Activated CD4-positive, alpha-beta T cell treated with anti-CD3 and anti-CD28 coated beads, Interleukin-2, amount 10 ng/mL, durations not matched to agents 7 days and 5 days (primary cell): ENCODE measurements around the gene IL6. TPM values are rescaled to one million over a fixed set of nuclear protein-coding genes. Genes with fewer than 3 reads are reported as not detected.
"Not testable (repeated sequence)": the region's sequence is repeated elsewhere in the genome, so short reads cannot be mapped to it uniquely, and the experiment has no call there.

ENCODE experiments used
- CTCF ChIA-PET: fragments of 350-600 bp; sonication (Branson Sonifier 250); formaldehyde crosslinking; loops from one replicate; lab custom pipeline; 2021; ENCODE audit warnings: antibody characterized with exemption; lab: Charles Lee
- POLR2A ChIA-PET: fragments of 350-600 bp; sonication (Branson Sonifier 250); formaldehyde crosslinking; loops from one replicate; lab custom pipeline; 2021; ENCODE audit warnings: antibody characterized with exemption; lab: Charles Lee
- DNase-seq: peaks from one replicate; pipeline ENCODE4 v3.0.0-alpha.2; 2020
- H3K27ac Mint-ChIP-seq: one replicate; pipeline ENCODE4 v1.8.0; 2021; ENCODE audit warnings: mild to moderate bottlenecking, moderate library complexity, mixed read lengths
- H3K27me3 Mint-ChIP-seq: one replicate; pipeline ENCODE4 v1.8.0; 2021; ENCODE audit warnings: mixed read lengths
- H3K36me3 Mint-ChIP-seq: one replicate; pipeline ENCODE4 v1.8.0; 2021; ENCODE audit warnings: low read depth, mixed read lengths
- H3K4me1 Mint-ChIP-seq: one replicate; pipeline ENCODE4 v1.8.0; 2021; ENCODE audit warnings: mixed read lengths
- H3K4me3 Mint-ChIP-seq: one replicate; pipeline ENCODE4 v1.8.0; 2021; ENCODE audit warnings: mild to moderate bottlenecking, moderate library complexity, mixed read lengths
- H3K9me3 Mint-ChIP-seq: one replicate; pipeline ENCODE4 v1.8.0; 2021; ENCODE audit warnings: mixed read lengths
- total RNA-seq, 2 experiments: library from RNA; stranded (reverse); gene quantifications; one replicate each; pipeline ENCODE4 v1.2.3, GENCODE V29; 2021

Gene IL6
- total RNA-seq, 2 experiments from 2014 or later = 0.67 to 0.92 TPM

- H3K9me3 Mint-ChIP-seq, H3K4me1 Mint-ChIP-seq, DNase-seq, H3K4me3 Mint-ChIP-seq, H3K27me3 Mint-ChIP-seq, H3K27ac Mint-ChIP-seq, CTCF ChIA-PET, H3K36me3 Mint-ChIP-seq: not testable (repeated sequence)
- POLR2A ChIA-PET = interaction anchor here (0.6 kb wide), 1 partner anchor 155 kb away, joined by 5 read pairs; no protein-coding TSS in a partner anchor
These were observed 19.8 kb upstream of the IL6 start for GRCh38 chr7:22707026-22707691.

DNA sequence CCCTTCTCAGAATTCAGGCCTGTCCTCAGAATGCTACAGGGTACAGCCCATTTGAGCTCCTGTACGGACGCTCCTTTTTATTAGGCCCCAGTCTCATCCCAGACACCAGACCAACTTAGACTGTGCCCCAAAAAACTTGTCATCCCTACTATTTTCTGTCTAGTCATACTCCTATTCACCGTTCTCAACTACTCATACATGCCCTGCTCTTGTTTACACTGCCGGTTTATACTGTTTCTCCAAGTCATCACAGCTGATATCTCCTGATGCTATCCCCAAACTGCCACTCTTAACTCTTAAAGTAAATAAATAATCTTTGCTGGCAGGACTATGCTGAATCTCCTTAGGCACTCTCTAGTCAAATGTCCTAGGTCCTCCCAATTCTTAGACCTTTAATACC, 18.8 kb upstream of the IL6 start:
- H3K27me3 Mint-ChIP-seq = peaks cover 19% of the 10 kb centered on the region
- H3K4me1 Mint-ChIP-seq, CTCF ChIA-PET, H3K36me3 Mint-ChIP-seq, DNase-seq, H3K4me3 Mint-ChIP-seq, H3K9me3 Mint-ChIP-seq, H3K27ac Mint-ChIP-seq: not testable (repeated sequence)
- POLR2A ChIA-PET = interaction anchor here (0.6 kb wide), 1 partner anchor 154 kb away, joined by 5 read pairs; no protein-coding TSS in a partner anchor

DNA sequence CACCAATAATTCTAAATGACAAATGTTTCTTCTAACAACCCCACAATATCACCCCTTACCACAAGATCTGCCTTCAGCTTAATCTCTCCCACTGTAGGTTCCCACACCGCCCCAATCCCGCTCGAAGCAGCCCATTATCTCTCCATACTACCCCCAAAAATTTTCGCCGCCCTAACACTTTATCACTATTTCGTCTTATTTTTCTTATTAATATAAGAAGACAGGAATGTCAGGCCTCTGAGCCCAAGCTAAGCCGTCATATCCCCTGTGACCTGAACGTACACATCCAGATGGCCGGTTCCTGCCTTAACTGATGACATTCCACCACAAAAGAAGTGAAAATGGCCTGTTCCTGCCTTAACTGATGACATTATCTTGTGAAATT, 18.3 kb upstream of the IL6 start:
- H3K36me3 Mint-ChIP-seq, H3K4me1 Mint-ChIP-seq, POLR2A ChIA-PET, CTCF ChIA-PET, H3K4me3 Mint-ChIP-seq, DNase-seq, H3K9me3 Mint-ChIP-seq, H3K27ac Mint-ChIP-seq: not testable (repeated sequence)
- H3K27me3 Mint-ChIP-seq = peaks cover 18% of the 10 kb centered on the region

DNA sequence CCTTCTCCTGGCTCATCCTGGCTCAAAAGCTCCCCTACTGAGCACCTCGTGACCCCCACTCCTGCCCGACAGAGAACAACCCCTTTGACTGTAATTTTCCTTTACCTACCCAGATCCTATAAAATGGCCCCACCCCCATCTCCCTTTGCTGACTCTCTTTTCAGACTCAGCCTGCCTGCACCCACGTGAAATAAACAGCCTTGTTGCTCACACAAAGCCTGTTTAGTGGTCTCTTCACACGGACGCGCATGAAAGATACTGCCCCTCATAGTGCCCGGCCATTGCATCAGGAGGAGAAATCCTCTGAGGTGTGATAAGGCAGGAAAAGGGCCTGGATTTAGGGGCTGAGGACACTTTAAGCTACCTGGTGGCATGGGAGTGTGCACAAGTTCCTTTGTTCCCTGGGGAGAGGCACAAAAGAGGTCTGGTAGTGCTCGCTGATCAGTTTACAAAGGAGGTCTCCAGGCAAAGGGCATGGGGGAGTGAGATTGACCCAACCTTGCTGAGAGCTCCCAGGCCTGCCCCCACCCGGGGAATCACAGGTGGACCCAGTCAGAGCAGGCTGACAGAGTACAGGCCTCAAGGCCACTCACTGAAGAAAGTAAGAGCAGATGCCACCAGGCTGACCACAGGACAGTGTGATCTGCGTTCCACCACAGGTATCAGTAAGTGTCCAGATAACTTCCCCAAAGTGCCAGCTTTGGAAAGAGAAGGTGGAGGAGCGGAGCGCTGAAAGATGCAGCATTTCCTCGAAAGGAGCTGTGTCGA, 17.8 kb upstream of the IL6 start:
- POLR2A ChIA-PET, CTCF ChIA-PET, H3K27ac Mint-ChIP-seq, H3K4me3 Mint-ChIP-seq, H3K4me1 Mint-ChIP-seq, H3K36me3 Mint-ChIP-seq, H3K9me3 Mint-ChIP-seq, DNase-seq: not testable (repeated sequence)
- H3K27me3 Mint-ChIP-seq = peaks cover 15% of the 10 kb centered on the region

- ChIA-PET CTCF (no interaction called here), POLR2A (no interaction called here)
- H3K4me1 Mint-ChIP-seq = peaks cover 5% of the 10 kb centered on the region
- H3K4me3 Mint-ChIP-seq = no peak overlapping the region
- peaks cover 15% of the 10 kb centered on the region for H3K27me3 Mint-ChIP-seq
- no peaks in the 10 kb centered on the region for H3K36me3 Mint-ChIP-seq
- no peak overlapping the region for H3K27ac Mint-ChIP-seq
- no peak for DNase-seq
- H3K9me3 Mint-ChIP-seq = no peaks in the 10 kb centered on the region
These were observed 17.1 kb upstream of the IL6 start for GRCh38 chr7:22709857-22710256.

DNA sequence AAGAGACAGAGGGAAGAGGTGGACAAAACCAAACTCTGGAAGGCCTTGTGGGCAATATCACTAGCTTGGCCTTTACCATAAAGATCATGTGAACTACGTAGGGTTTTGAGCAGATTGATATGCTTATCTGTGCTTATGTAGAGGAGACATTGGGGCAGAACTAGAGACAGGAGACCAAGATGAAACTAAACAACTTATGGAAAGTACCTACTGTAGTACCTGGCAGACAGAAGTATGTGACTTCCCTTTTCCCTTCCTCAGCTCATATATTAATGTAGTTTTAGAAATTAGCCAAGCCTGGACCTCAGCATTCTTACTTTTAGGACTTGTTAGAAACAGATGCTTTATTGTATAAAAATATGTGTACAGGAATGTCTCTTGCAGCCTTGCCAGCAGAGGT, 14.0 kb upstream of the IL6 start:
- Mint-ChIP-seq H3K36me3 (no peaks in the 10 kb centered on the region), H3K27me3 (peaks cover 38% of the 10 kb centered on the region), H3K27ac (no peak overlapping the region), H3K4me3 (no peak overlapping the region), H3K4me1 (peaks cover 5% of the 10 kb centered on the region), H3K9me3 (no peaks in the 10 kb centered on the region)
- DNase-seq = no peak
- ChIA-PET POLR2A (no interaction called here), CTCF (interaction anchor here (0.8 to 1.5 kb wide), 2 partner anchors 13 to 148 kb away, joined by 3 to 4 read pairs; no protein-coding TSS in a partner anchor)

- CTCF ChIA-PET = interaction anchor here (0.6 to 0.8 kb wide), 2 partner anchors 149 to 492 kb away, joined by 3 to 4 read pairs; no protein-coding TSS in a partner anchor
- DNase-seq = no peak
- no peaks in the 10 kb centered on the region for H3K9me3 Mint-ChIP-seq
- POLR2A ChIA-PET = no interaction called here
- no peak overlapping the region for H3K4me3 Mint-ChIP-seq
- H3K4me1 Mint-ChIP-seq = peaks cover 5% of the 10 kb centered on the region
- peaks cover 40% of the 10 kb centered on the region for H3K27me3 Mint-ChIP-seq
- H3K36me3 Mint-ChIP-seq = no peaks in the 10 kb centered on the region
- no peak overlapping the region for H3K27ac Mint-ChIP-seq
These were observed 13.5 kb upstream of the IL6 start for GRCh38 chr7:22713463-22713862.

DNA sequence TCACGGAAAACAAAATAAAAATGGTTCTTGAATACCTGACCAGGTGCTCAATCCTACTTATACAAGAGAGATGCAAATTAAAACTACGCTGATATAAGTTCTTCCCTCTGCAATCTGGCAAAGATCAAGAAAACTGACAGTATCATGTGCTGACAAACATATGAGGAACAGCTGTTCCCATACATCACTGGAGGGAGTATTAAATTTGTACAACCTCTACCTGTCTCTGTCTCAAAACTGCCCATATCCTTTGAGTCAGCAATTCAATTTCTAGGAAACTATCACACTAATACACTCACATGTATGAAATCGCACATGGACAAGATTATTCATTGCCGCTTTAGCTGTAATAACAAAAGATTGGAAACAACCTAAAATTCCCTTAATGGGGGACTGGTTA, 11.0 kb upstream of the IL6 start:
- CTCF ChIA-PET = interaction anchor here (1.3 kb wide), 1 partner anchor 9 kb away, joined by 3 read pairs; no protein-coding TSS in a partner anchor
- no peaks in the 10 kb centered on the region for H3K9me3 Mint-ChIP-seq
- no peak overlapping the region for H3K27ac Mint-ChIP-seq
- POLR2A ChIA-PET = no interaction called here
- H3K4me1 Mint-ChIP-seq = peaks cover 10% of the 10 kb centered on the region
- H3K36me3 Mint-ChIP-seq = no peaks in the 10 kb centered on the region
- no peak for DNase-seq
- no peak overlapping the region for H3K4me3 Mint-ChIP-seq
- peaks cover 54% of the 10 kb centered on the region for H3K27me3 Mint-ChIP-seq

GRCh38 chr7:22717760-22718159, 9.2 kb upstream of the IL6 start:
- ChIA-PET POLR2A (interaction anchor here (0.7 kb wide), 1 partner anchor 406 kb away, joined by 3 read pairs; no protein-coding TSS in a partner anchor), CTCF (no interaction called here)
- H3K36me3 Mint-ChIP-seq = no peaks in the 10 kb centered on the region
- H3K9me3 Mint-ChIP-seq = no peaks in the 10 kb centered on the region
- no peak overlapping the region for H3K27ac Mint-ChIP-seq
- no peak overlapping the region for H3K4me3 Mint-ChIP-seq
- peaks cover 7% of the 10 kb centered on the region for H3K4me1 Mint-ChIP-seq
- DNase-seq = no peak
- peaks cover 46% of the 10 kb centered on the region for H3K27me3 Mint-ChIP-seq

DNA sequence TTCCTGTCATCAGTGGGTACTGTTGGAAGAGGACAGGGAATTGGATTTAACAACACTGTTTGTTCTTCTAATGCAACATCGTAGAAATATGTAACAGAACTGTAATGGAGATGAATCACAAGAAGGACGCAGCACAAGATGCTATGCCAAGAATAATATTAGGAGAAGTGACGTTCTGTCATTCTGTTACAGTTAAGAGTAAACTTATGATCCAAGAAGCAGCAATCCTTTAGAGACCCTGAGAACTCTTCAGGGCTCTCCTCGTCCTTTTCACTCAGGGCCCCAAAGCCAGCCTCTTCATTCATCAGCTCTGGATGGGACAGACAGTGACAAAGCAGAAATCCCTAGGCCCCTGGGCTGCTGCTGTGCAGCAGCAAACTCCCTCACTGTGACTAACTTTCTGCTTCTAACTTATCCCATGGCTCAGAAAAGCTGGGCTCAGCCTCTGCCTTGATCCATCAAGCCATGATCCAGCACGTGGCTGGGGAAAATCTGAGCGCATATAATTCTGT, 8.7 kb upstream of the IL6 start:
- POLR2A ChIA-PET = interaction anchor here (0.7 kb wide), 1 partner anchor 405 kb away, joined by 3 read pairs; no protein-coding TSS in a partner anchor
- Mint-ChIP-seq H3K4me3 (no peak overlapping the region), H3K27me3 (peaks cover 41% of the 10 kb centered on the region), H3K36me3 (no peaks in the 10 kb centered on the region), H3K27ac (no peak overlapping the region), H3K4me1 (peaks cover 10% of the 10 kb centered on the region), H3K9me3 (no peaks in the 10 kb centered on the region)
- CTCF ChIA-PET = no interaction called here
- DNase-seq = no peak

GRCh38 chr7:22718911-22719420, 8.0 kb upstream of the IL6 start:
- Mint-ChIP-seq H3K36me3 (no peaks in the 10 kb centered on the region), H3K27ac (no peak overlapping the region), H3K4me1 (peaks cover 16% of the 10 kb centered on the region), H3K27me3 (peaks cover 45% of the 10 kb centered on the region), H3K9me3 (no peaks in the 10 kb centered on the region), H3K4me3 (no peak overlapping the region)
- DNase-seq = no peak
- POLR2A ChIA-PET = no interaction called here
- CTCF ChIA-PET = no interaction called here

DNA sequence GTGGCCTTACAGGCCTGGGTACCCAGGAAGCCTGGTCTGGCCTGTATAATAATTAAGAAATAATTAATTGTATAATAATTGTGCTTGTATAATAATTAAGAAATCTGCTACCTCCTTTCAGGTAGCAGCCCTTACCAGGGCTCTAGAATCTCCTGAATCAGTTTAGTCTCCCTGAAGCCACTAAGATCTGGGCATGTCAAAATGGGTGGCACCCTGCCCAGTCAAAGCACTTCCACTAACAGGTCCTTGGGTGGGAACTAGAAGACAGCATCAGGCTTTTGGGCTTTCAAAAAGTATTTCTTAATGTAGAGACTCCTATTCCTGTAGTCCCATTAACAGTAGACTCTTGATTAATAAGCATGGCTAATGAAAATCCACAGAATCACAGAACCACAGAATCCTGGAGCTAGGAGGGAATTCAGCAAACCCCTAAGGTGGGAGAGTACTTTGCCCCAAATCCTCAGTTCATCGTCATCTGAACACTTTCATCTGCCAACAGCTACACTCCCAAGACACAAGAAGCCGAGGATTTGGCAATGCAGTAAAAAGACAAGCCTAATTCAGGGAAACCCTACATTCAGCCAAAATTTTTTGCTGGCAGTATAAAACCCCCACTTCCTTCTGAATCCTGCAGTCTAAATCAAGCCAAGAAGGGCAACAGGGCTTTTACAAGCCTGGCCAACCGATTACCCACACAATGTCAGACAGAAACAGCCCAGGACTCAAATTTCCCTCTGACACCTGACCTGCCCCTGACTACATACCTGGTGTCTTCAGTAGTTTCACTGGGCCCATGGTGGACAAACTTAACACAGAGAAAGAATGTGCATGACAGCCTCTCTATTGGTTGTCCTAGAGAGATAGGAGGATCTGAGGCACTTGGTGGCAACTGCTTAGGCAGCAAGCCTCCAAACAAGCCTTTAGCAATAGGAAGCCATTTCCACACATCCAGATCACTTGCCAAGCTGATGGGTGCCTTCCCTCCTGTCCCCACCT, 5.9 kb upstream of the IL6 start:
- H3K36me3 Mint-ChIP-seq = no peaks in the 10 kb centered on the region
- POLR2A ChIA-PET = no interaction called here
- CTCF ChIA-PET = interaction anchor here (1.4 kb wide), 1 partner anchor 43 kb away, joined by 3 read pairs; no protein-coding TSS in a partner anchor

More for the DNA sequence above, 5.9 kb upstream of the IL6 start:
- no peak overlapping the region for H3K4me3 Mint-ChIP-seq
- no peak for DNase-seq
- peaks cover 34% of the 10 kb centered on the region for H3K4me1 Mint-ChIP-seq
- no peaks in the 10 kb centered on the region for H3K9me3 Mint-ChIP-seq
- peaks cover 43% of the 10 kb centered on the region for H3K27me3 Mint-ChIP-seq
- H3K27ac Mint-ChIP-seq = no peak overlapping the region
